GM13977 (cell line): ENCODE measurements around the gene HYI.

Experiments
- DNase-seq: peaks from one replicate; pipeline ENCODE4 v3.0.0; 2012; ENCODE audit warnings: low spot score
- in situ Hi-C: fragments of 300-500 bp; cut with MboI; formaldehyde crosslinking; loops from one replicate; pipeline ENCODE4 v1.12.0; 2022; ENCODE audit warnings: low sequenced_read_pairs, low pct_unique_long_range_greater_than_20kb, mixed read lengths, inconsistent platforms; ENCODE audit not compliant: unreplicated experiment
- TF ChIP-seq, protein P1 (sequence below): IDR thresholded peaks from 2 replicates; pipeline ENCODE4 v1.5.1; 2012; ENCODE audit warnings: mild to moderate bottlenecking, control low read depth; ENCODE audit not compliant: insufficient read depth; ENCODE audit errors: extremely low read depth, missing control alignments

HYI gene

DNA sequence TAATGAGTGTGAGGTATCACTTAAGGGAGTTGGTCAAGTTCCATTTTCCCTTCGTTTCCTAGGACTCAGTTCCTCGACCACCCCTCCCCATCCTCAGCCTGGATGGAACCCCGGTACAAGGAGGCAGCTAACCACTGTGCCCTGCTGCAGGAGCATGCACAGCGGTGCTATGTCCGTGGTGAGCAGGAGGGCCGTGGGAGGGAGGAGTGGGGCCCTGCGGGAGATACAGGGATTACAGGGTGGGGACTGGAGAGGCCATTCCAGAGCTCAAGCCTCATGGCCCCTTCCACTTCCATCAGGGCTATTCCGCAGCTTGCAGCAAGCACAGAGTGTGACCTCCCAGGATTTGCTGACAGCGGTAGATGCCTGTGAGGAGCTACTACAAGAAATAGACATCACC, 25.8 kb downstream of the HYI start:
- TF ChIP-seq, protein P1, sequence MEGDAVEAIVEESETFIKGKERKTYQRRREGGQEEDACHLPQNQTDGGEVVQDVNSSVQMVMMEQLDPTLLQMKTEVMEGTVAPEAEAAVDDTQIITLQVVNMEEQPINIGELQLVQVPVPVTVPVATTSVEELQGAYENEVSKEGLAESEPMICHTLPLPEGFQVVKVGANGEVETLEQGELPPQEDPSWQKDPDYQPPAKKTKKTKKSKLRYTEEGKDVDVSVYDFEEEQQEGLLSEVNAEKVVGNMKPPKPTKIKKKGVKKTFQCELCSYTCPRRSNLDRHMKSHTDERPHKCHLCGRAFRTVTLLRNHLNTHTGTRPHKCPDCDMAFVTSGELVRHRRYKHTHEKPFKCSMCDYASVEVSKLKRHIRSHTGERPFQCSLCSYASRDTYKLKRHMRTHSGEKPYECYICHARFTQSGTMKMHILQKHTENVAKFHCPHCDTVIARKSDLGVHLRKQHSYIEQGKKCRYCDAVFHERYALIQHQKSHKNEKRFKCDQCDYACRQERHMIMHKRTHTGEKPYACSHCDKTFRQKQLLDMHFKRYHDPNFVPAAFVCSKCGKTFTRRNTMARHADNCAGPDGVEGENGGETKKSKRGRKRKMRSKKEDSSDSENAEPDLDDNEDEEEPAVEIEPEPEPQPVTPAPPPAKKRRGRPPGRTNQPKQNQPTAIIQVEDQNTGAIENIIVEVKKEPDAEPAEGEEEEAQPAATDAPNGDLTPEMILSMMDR: no peak
- DNase-seq: no peak
- in situ Hi-C loops: no loop called here

GRCh38 chr1:43427524-43427923, 26.2 kb downstream of the HYI start:
- in situ Hi-C loops: no loop called here
- TF ChIP-seq, protein P1: no peak
- DNase-seq: no peak

- DNase-seq: no peak
Measured at GRCh38 chr1:43426221-43426620, 27.5 kb downstream of the HYI start.

DNA sequence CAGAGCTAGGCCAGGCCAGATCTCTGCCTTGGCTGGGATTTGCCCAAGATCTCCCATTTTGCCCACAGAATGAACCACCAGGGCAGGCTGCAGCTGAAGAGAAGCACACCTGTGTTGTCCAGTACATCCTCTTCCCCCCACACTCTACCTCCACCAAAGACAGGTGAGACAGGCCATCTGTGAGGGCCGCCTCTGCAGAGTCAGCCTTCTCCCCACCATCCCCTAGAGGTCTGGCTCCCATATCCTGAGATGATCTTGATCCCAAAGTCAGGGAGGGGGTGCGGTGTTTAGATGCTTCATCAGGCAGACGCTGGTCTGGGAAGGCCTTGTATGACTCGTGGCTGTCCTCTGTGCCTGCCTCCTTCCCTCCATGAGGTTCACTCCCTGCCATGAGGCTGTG, 28.7 kb downstream of the HYI start:
- DNase-seq: no peak
- TF ChIP-seq, protein P1: no peak
- in situ Hi-C loops: no loop called here

More at GRCh38 chr1:43426221-43426620, 27.5 kb downstream of the HYI start:
- in situ Hi-C loops: no loop called here
- TF ChIP-seq, protein P1: no peak

DNA sequence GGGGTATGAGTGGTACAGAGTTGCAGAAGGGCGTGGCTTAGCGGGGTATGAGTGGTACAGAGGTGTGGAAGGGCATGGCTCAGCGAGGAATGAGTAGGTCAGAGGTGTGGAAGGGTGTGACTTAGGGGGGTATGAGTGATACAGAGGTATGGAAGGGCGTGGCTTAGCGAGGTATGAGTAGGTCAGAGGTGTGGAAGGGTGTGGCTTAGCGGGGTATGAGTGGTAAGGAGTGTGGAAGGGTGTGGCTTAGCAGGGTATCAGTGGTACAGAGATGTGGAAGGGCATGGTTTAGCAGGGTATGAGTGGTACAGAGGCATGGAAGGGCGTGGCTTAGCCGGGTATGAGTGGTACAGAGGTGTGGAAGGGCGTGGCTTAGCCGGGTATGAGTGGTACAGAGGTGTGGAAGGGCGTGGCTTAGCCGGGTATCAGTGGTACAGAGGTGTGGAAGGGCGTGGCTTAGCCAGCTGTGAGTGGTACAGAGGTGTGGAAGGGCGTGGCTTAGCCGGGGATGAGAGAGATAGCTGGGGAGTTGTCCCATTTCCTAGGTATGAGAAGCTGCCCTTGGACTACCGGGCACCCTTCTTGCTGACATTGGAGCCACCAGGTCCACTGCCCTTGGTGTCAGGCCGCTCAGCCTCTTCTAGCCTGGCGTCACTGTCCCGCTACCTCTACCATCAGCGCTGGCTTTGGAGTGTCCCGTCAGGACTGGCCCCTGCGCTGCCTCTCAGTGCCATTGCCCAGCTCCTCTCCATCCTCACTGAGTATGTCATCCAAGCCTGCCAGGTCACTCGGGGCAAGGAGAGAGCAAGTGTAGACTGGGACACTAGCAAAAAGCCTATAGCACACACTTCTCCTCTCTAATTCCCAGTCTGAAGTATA, 29.8 kb downstream of the HYI start:
- in situ Hi-C loops: no loop called here
- no peak for DNase-seq
- TF ChIP-seq, protein P1: no peak

DNA sequence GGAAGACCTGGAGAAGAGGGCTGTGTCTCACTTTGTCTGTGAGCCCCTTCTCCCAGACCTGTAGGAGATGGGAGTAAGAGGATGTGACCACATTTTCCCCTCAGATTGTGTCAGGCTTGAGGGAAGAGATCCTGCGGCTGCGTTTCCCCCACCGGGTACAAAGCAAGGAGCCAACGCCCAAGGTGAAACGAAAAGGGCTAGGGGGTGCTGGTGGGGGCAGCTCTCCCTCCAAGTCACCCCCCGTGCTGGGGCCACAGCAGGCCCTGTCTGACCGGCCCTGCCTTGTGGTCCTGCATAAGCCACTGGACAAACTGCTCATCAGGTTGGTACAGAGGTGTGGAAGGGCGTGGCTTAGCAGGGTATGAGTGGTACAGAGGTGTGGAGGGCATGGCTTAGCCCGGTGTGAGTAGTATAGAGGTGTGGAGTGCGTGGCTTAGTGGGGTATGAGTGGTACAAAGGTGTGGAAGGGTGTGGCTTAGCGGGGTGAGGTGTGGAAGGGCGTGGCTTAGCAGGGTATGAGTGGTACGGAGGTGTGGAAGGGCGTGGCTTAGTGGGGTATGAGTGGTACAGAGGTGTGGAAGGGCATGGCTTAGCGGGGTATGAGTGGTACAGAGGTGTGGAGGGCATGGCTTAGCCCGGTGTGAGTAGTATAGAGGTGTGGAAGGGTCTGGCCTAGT, 30.6 kb downstream of the HYI start:
- TF ChIP-seq, protein P1: no peak
- in situ Hi-C loops: no loop called here
- DNase-seq: no peak
